Umbilical cord (tissue), 2 donors: Measurements from ENCODE around the gene ST3GAL2. TPM values are rescaled to one million over a fixed set of nuclear protein-coding genes. Genes with fewer than 3 reads are reported as not detected.
"Not testable (repeated sequence)": the region's sequence is repeated elsewhere in the genome, so short reads cannot be mapped to it uniquely, and the experiment has no call there.

Experiments
- DNase-seq: peaks from one replicate; pipeline ENCODE4 v3.0.0-alpha.2; 2015; ENCODE audit warnings: low spot score
- total RNA-seq: library from RNA; depleted of rRNA; stranded (reverse); fragments of >200 nt; gene quantifications from one replicate; pipeline ENCODE4 v1.2.3, GENCODE V29; 2014; ENCODE audit warnings: low replicate concordance; ENCODE audit not compliant: insufficient read depth

The ST3GAL2 gene
- total RNA-seq, 1 donor from 2014 or later: 21.7 TPM

GRCh38 chr16:70337814-70338213 is 101.1 kb downstream of the ST3GAL2 start:
- no peak for DNase-seq

- DNase-seq: not testable (repeated sequence)
Measured at GRCh38 chr16:70332728-70333127, 106.2 kb downstream of the ST3GAL2 start.

- DNase-seq: no peak
Measured at GRCh38 chr16:70331588-70332358, 107.1 kb downstream of the ST3GAL2 start.

GRCh38 chr16:70331091-70331490 is 107.8 kb downstream of the ST3GAL2 start:
- no peak for DNase-seq

Other genes starting within 250 kb of the ST3GAL2 start
- gene EXOSC6, start 187.2 kb downstream of the ST3GAL2 start, total RNA-seq: 33.0 TPM
- gene AARS1, start 149.6 kb downstream of the ST3GAL2 start, total RNA-seq: 51.3 TPM
- gene DDX19B, start 139.9 kb downstream of the ST3GAL2 start, total RNA-seq: 10.4 TPM
- 54.7 TPM for gene DDX19A, start 92.2 kb downstream of the ST3GAL2 start, total RNA-seq
- 6.5 TPM for gene FCSK, start 15.5 kb upstream of the ST3GAL2 start, total RNA-seq
- gene COG4, start 84.5 kb upstream of the ST3GAL2 start, total RNA-seq: 42.6 TPM
- gene SF3B3, start 84.7 kb upstream of the ST3GAL2 start, total RNA-seq: 64.0 TPM
- gene IL34, start 207.5 kb upstream of the ST3GAL2 start, total RNA-seq: 22.6 TPM
- 32.5 TPM for gene MTSS2, start 247.0 kb upstream of the ST3GAL2 start, total RNA-seq